LNCAP (cell line): ENCODE results near the gene PALLD.

Source experiments
- CTCF ChIP-seq: fragments of 450-650 bp; IDR thresholded peaks from 2 replicates; pipeline ENCODE4 v1.5.1; 2017; ENCODE audit warnings: mild to moderate bottlenecking

The PALLD gene

GRCh38 chr4:168805341-168805740, 308.5 kb downstream of the PALLD start:
- no peak for TF ChIP-seq CTCF

- no peak for TF ChIP-seq CTCF
Observed at GRCh38 chr4:168811207-168811606, 314.4 kb downstream of the PALLD start.

- TF ChIP-seq CTCF = no peak
Observed at GRCh38 chr4:168811786-168812651, 315.2 kb downstream of the PALLD start.

- no peak for TF ChIP-seq CTCF
Observed at GRCh38 chr4:168812806-168813205, 316.0 kb downstream of the PALLD start.

GRCh38 chr4:168813890-168814289, 317.0 kb downstream of the PALLD start:
- TF ChIP-seq CTCF = no peak

- no peak for TF ChIP-seq CTCF
Observed at GRCh38 chr4:168815379-168816345, 318.8 kb downstream of the PALLD start.

GRCh38 chr4:168817370-168817769, 320.5 kb downstream of the PALLD start:
- TF ChIP-seq CTCF = no peak
